Activated T-helper 1 cell treated with Interleukin-2 at 50 U/mL for 16 hours (primary cell): ENCODE measurements around the gene MIPOL1.

Source experiments
- DNase-seq: peaks from one replicate; pipeline ENCODE4 v3.0.0-alpha.2; 2020; ENCODE audit warnings: low read depth

The MIPOL1 gene

GRCh38 chr14:37599507-37600368 is 402.0 kb downstream of the MIPOL1 start:
- DNase-seq: no peak

DNA sequence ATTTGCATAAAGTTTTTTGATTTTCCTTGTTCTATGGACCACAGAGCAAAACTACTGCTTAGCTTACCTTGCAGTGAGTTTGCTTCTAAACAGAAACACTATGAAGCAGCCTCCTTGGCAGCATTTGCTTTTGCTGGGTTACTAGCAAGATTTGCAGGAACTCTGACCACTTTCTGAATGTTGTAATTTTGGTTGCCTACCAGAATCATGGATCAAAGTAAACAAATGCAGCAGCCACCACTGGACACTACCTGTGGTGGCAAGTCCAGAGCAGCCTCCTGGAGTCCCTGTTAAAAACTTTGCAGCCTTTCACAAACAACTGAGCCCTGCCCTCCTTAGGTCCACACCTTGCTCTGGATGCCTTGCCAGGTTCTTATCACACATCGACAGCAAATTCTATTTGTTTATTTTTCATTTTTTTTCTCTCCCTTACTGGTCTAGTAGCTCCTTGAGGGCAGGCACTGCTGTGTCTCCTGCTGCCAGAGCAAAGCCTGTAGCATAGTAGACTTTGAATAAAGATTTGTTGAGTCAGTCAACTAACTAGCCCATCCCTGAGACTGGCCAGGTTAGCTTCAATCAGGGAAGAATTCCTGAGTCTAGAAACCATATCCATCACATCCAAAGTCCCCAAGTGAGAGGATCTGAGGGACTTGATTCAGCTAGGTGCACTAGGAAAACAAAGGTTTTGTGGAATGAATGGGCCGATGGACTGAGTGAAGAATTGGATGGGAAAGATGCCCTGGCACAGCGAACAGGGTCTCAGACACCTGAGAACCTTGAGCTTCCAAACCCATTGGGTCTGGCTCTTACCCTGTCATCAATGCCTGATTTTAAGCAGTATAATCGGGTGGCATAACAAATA is 403.4 kb downstream of the MIPOL1 start:
- no peak for DNase-seq

DNA sequence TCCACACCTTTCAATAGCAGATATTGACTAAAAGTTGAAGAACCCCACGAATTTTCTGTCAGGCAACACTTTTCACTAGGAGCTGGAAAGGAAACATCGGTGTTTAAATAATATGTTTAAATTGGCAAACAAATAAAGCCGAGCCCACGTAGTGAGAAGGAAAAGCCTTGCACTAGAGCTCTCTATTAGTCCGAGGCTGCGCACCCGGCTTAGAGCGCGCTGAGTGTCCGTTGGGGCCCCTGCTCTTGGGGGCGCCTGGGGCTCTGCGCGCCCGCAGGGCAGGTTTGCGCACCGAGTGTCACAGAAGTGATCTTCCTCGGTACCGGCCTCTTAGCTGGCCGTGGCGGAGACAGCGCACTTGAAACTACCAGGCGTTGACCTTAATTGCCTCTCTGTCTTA is 404.1 kb downstream of the MIPOL1 start:
- DNase-seq: no peak
